ENCODE results near the gene ZNF438.
A peak's percentile ranks its signal among the peaks of the same experiment; 100 is the strongest.
"Not testable (repeated sequence)": the region's sequence is repeated elsewhere in the genome, so short reads cannot be mapped to it uniquely, and the experiment has no call there.

Gene ZNF438

DNA sequence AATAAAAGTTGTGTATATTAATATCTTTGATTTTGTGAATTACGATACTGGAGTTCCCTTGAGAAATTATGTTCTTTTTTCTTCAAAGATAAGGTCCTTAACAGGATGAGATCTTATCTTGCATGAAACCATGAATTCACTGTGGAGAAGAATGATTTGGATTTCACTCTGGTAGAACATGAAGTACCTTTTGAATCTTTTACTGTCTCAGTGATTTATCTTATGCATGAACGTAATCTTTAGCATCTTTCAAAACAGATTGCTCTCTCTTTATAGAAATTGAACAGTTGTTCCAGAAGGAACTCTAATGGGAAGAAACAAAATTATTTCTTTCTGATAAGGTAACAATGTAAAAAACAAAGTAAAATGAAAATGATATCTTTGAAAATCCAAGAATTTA is 11.0 kb upstream of the ZNF438 start:
- no peak for DNase-seq

DNA sequence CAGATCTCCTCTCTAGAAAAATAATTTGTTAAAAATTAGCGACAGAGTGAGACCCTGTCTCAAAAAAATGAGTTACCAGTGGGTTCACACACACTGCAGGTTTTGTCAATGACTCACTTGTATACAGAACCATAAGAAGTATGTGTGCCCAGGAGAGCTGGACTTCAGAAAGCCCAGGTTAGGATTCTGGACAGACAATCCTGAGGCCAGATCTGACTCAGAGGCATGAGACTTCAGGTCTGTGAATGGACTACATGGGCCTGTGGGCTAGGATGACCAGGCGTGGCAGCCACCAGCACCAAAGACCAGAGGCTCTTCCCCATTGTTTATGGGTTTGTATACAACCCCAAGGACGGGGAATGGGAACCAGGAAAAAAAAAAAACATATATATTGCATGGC is 9.3 kb upstream of the ZNF438 start:
- DNase-seq, result no peak

DNA sequence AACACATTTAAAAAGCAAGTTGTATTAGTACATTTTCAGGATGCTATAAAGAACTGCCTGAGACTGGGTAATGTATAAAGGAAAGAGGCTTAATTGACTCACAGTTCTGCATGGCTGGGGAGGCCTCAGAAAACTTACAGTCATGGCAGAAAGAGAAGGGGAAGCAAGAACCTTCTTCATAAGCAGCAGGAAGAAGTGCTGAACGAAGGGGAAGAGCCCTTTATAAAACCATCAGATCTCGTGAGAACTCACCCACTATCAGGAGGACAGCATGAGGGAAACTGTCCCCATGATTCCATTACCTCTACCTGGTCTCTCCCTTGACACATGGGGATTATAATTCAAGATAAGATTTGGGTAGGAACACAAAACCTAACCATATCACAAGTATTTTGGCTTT is 7.3 kb upstream of the ZNF438 start:
- DNase-seq, result not testable (repeated sequence)

DNA sequence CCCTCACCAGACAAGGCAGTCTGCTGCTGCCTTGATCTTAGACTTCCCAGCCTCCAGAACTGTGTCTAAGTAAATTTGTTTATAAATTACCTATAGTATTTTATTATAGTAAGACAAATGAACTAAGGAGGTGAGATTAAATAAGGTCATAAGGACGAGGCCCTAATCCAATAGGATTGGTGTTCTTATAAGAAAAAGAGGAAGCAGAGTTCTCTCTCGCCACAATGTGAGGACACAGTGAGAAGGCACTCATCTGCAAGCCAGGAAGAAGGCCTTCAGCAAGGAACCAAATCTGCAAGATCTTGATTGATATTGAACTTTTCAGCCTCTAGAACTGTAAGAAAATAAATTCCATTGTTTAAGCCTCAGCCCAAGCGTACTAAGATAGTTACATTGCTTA is 6.1 kb upstream of the ZNF438 start:
- DNase-seq, result no peak

DNA sequence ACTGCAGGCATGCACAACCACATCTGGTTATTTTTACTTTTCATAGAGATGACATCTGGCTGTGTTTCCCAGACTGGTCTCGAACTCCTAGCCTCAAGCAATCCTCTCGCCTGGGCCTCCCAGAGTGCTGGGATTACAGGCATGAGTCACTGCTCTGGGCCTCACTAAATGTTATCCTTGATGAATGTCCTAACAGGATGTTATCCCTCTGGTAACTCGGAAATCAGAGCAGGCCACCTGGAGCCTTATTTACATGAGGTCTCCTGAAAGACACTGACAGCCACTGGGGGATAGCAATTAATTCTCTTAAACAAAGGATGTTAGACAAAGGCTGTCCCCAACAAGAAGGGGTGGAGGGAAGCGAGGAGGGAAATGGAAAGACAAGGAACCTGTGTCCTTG is 4.5 kb upstream of the ZNF438 start:
- no peak for DNase-seq

DNA sequence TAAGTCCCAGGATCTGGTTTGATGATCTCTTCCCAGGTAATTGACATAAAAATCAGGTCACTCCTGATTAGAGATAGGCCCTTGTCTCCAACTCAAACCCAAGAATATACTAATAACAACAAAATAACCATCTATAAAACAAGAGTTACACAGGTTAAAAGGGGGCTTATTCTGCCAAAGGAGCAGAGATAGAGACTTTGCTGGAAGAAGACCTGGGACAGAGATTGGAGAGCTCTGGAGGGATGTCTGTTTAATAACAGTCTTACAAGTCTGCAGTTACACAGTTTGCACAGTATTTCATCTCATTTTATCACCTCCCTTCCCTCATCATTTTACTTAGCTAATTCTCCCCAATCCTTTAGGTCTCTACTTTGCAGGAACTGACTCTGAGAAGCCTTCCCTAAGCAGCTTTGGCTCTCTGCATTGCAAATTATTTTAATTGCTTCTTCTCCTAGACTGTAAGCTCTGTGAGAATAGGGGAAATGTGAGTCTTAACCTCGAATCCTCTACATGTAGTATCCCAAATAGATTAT is 3.7 kb upstream of the ZNF438 start:
- no peak for DNase-seq

DNA sequence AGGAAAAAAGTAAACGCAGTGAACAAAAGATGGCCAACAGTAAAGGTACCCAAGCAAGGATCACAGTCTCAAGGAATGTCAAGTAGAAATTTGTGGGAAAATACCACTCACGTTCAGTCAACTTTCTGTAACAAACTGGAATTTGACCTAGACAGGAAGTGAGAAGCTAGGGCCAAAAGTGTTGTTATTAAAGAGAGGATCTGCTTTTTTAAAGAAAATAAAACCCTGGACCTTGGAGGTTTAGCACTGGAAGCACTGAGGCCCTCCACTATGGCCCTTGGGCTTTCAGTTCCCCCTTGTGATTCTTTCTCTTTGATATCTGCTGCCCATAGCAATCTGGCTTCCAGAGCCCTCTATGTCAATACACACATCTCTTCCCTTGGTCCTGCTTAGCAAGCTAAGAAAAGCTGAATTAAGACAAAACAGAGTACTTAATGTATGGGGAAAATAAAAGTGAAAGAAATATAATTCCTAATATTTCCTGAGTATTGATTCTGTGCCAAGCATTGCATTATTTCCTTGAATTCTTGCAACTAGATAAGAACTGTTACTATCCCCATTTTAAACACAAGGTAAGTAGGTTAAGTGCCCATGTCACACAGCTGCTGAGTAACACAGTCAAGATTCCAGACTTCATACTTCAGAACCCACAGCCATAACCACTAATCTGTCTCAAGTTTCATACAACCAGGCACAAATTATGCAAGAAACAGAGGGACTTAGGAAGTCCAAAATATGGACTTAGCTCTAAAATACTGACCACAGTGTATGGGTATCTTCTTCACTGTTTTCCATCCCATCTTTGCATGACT is 2.6 kb upstream of the ZNF438 start:
- no peak for DNase-seq

DNA sequence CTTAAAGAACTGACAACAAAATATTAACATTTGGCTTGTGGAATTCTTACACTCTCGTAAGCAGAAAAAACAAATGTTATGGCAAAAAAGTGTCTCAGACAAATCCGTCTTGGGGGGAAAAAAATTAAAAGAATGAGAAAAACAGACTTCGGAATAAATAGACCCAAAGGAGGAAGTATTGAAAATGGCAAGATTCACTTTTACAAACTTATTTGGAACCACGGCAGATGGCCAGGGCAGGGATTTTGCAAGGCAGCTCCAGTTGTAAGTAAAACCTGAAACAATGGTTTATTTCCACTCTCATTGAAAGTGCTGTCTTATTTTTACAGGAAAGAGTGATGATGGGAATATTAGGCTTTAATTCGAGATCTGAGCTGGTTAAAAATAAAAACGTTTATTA is 1.5 kb upstream of the ZNF438 start:
- DNase-seq, result no peak

DNA sequence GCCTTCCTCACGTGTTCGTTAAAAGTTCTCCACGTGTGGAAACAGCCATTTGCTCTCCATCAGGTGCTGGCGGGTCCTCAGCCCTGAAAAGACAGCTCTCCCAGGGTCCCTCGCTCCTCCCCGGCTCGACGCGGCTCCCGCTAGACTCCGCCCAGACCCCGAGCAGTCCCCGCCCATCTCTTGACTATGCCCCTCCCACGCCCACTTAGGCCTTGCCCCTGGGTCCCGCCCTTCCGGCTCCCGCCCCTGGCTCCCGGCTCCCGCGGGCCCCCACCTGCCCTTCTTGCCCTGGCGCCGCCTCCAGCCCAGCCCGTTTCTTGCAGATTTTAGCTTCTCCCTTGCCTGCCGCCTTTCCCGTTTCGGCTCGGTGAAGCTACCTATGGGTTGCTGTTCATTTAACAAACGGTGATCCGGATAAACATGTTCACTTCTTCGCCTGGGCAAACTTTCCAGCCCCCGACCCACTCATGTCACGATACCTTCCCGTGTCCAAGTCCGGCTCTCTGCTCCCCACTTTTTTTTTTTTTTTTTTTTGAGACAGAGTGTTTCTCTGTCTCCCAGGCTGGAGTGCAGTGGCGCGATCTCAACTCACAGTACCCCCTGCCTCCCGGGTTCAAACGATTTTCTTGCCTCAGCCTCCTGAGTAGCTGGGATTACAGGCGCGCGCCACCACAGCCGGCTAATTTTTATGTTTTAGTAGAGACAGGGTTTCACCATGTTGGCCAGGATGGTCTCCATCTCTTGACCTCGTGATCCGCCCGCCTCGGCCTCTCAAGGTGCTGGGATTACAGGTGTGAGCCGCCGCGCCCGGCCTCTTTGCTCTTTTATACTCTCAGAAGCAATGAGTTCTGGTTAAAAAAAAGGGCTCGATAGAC is 830 bp upstream of the ZNF438 start:
- DNase-seq, result peak; percentile 90

DNA sequence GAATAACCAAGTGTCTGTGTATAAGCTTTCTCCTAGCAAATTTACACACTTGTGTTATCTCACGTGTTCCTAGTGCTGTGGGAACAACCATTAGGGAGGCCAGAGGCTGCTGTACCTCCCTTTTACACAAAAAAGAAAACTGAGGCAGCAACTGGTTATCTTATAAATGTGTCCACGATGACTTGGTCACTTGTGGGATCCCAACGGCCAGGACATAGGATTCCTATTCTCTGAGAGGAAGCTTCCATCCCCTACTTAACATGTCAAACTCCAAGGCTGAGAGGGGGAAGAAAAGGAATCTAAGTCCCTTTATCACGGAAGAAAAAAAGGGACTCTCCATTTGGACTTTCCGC is 484 bp downstream of the ZNF438 start:
- no peak for DNase-seq

DNA sequence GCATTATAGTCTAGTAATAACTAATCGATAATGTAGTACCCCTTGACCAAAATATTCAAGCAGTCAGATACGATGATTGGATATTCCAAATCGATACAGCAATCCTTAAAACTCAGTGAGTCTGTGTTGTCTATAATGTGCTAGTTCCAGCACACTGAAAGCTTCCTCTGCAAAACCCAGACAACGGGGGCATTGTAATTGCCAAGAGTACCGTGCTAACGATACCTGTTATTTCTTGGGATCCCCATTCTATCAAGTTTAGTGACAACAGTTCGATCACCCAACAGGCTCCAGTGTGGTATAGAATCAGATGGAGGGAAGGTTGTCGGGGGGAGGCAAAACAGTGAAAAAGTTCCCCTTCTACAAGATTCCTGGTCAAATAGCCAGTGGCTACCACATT is 865 bp downstream of the ZNF438 start:
- DNase-seq, result no peak

DNA sequence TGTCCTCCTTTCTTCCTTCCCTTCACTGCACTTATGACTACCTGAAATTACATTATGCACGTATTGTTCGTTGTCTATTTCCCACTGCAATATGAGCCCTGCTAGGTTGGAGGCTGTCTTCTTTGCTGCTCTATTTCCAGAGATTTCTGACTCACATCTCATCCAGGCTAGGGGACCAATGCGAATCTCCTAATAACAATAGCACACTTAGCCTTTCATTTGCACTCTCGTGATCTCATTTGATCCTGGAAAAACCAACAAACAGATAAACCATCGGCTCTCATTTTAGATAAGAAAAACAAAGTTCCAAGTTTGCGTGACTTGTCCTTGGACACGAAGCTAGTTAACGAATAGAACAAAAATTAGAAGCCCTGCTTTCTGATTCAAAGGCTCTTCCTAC is 1.4 kb downstream of the ZNF438 start:
- no peak for DNase-seq

DNA sequence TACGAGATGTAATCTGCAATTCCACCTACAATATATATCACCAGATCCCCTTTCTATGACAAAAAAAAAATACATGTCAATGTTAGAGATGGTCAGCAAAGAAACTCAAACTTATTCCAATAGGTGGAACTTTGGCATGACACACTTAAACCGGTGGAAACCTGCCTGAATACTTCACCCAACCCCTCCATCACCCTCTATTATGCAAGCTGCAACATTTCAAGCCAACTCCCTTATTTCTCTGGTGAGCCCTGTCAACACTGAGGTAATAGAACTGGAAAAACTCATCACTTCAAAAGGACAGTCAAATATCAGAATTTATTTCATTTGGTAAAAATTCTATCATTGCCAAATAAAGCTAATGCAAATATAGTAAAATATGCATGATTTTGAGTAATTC is 3.6 kb downstream of the ZNF438 start:
- DNase-seq, result no peak

DNA sequence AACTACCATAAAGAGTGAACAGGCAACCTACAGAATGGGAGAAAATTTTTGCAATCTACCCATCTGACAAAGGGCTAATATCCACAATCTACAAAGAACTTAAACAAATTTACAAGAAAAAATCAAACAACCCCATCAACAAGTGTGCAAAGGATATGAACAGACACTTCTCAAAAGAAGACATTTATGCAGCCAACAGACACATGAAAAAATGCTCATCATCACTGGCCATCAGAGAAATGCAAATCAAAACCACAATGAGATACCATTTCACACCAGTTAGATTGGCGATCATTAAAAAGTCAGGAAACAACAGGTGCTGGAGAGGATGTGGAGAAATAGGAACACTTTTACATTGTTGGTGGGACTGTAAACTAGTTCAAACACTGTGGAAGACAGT is 5.4 kb downstream of the ZNF438 start:
- not testable (repeated sequence) for DNase-seq

DNA sequence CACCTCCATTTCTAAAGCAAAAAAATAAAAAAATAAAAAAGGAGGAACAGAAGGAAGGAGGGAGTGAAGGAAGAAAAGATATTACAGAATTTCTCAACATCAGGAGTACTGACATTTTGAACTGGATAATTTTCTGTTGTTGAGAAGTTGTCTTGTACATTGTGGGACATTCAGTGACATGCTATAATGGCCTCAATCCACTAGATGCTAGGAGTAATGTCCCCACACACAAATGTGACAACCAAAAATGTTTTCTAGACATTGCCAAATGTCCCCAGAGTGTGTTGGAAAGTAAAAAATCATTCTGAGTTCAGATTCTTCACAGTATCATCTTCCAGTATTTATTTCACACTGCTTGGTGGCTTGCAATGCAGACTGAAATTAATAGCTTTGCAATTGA is 6.5 kb downstream of the ZNF438 start:
- DNase-seq, result no peak

DNA sequence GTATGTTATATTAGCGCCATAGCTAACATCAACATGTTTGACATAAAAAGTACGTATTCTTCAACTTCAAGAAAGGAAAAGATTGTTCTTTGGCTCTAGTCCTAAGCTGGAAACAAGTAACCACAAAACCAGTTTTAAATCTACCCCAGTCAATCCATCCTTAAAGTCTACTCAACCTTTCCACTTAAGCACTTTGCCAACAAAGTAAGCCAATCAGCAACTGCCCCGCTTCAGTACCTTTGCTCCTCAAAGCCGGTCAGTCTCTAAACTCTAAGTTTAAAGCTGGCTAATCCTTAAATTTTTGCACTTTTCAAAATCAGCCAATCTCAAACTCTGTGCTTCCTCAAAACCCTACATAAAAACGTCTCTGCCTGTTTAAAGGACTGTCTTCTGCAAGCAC is 8.1 kb downstream of the ZNF438 start:
- no peak for DNase-seq

DNA sequence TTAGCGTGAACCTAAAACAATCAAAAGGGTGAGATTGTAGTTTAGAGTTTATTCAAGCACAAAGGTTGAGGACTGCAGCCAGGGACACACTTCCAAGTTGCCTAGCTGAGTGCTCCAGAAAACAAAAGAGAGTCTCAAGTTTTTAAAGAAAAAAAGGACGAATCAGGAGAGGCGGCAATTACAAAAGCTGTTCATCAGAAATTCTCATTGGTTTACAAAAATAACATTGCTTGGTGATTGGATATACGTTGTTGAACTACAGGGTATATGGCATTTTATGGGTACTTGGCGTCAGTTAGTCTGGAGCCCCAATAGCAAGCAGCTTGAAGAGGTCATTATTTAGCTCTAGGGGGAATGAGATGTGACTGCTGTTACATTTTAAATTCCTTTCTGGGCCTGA is 11.5 kb downstream of the ZNF438 start:
- DNase-seq, result no peak

DNA sequence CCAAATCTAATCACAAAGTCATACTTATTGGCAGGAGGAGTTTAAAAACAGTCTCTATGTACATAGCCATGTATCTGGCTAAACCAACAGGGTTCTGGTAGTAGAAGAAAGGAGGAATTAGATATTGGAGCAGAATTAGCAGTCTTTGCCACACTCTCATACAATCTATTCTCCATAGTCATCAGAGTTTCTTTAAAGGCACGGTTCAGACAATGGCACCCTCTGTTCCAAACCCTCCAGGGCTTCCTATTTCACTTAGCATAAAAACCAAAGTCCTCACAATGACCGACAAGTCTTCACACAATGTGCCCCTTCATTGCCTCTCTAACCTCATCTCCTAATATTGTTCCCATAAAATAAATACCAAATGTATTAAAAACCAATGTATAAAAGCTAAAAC is 12.7 kb downstream of the ZNF438 start:
- DNase-seq, result no peak

DNA sequence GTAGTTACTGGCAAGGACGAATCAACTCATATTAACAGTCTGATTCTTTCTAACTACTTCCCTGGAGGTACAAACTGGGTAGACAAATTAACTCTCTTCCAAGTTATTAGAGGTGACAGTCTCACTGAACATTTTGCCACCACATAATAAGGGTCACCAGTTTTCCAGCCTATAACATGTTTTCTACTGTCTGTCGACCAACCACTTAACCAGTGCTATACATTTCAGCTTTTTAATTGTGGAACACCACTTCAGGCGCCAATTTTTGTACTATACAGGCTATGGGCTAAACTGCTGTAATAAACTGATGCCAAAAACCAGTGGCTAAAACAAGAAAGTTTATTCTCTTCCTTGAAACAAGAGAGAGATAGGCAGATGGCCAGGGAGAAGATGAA is 13.3 kb downstream of the ZNF438 start:
- no peak for DNase-seq

DNA sequence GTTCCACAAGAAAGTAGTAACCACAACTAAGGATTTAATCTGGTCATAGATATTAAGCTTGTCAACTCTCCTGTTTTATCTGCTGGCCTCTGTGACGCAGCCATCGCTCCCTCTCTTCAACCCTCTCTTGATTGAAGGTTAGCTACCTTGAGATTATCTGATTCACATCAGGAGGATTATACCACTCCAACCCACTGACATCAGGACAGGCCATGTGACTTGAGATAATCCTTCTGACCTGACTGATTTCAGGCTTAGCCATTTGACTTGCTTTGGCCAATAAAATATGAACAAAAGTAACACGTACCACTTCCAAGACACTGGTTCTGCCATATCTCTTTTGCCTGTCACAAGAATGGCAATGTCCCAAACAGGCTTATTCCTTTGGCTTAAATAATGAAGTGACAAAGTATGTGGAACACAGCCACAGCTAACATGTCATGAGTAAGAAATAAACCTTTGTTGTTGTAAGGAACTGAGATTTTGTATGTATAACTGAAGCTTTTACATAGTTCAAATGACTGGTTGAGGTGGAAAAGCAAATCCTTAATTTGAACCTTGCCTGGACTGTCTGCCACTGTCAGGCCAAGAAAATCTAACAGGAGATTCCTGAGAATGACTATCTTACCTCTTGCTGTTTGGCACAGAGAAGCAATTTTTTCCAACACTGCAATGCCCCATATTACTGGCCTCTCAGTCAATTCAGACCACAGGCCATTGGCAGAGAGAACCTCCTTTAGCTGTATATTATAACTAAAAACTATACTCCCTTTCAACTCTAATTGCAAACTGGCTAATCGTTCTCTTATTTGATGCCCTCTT is 13.9 kb downstream of the ZNF438 start:
- no peak for DNase-seq

DNA sequence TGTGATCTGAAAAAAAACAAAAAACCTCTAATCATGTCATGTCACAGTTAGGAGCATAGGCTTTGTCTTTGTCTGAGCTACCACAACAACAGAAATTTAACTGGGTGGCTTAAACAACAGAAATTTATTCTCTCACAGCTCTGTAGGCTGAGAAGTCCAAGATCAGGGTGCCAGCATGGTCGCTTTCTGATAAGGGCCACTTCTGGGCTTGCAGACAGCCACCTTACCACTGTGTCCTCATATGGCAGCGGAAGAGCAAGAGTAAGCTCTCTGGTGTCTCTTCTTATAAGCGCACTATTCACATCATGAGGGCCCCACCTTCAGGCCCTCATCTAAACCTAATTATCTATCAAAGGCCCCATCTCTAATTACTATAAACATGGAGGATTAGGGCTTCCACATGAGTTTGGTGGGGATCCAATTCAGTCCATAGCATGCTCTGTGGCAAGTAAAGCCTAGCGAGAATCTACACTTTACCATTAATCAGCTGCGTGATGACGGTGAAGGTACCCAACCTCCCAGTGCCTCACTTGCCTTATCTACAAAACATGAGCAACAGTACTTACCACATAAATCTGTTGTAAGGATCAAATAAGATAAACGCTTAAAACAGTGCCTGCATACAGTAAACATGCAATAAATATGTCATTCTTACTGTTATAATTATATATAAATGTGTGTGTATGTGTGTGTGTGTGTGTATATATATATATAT is 17.3 kb downstream of the ZNF438 start:
- DNase-seq, result no peak

DNA sequence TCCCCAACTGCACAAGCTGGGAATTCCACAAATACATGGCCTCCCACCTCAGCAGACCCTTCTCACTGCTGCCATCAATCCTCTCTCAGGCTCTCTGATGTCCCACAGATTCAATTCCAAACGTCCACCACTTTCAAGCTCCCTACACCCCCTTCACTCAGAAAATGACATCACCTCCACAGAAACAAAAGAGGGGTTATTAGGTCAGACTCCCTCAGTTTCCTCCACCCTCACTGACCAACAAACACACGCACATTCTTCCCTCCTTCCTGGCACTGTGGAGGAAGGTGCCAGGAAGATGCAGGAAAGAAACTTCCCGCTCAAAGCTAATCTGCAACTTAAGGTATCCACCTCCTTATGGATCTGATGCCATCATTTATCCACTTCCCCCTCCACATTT is 18.3 kb downstream of the ZNF438 start:
- no peak for DNase-seq

DNA sequence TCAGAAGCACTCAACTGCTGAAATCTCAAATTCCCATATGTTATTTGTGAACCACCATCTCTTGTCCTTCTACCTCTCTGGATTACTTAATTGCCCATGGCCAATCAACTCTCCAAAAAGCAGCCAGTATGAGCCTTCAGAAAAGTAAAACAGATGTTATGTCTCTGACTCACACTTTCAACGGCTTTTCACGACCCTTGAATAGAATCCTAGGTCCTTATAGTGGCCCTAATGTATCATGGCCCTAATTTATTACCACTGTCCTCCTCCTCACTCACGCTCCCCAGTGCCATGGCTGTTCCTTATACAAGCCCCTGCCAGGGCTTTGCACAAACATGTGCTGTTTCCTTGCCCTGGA is 20.0 kb downstream of the ZNF438 start:
- DNase-seq, result no peak

Data from stimulated activated naive CD4-positive, alpha-beta T cell treated with Interleukin-2 at 50 U/mL for 16 hours (primary cell).